NCI-H2227 treated with DMSO at 0.1 percent for 48 hours (cell line): Measurements from ENCODE around the gene OSMR.
A peak's percentile ranks its signal among the peaks of the same experiment; 100 is the strongest.

Experiments
- DNase-seq: peaks from one replicate; lab custom pipeline; 2025; lab: John Stamatoyannopoulos, UW

OSMR gene

DNA sequence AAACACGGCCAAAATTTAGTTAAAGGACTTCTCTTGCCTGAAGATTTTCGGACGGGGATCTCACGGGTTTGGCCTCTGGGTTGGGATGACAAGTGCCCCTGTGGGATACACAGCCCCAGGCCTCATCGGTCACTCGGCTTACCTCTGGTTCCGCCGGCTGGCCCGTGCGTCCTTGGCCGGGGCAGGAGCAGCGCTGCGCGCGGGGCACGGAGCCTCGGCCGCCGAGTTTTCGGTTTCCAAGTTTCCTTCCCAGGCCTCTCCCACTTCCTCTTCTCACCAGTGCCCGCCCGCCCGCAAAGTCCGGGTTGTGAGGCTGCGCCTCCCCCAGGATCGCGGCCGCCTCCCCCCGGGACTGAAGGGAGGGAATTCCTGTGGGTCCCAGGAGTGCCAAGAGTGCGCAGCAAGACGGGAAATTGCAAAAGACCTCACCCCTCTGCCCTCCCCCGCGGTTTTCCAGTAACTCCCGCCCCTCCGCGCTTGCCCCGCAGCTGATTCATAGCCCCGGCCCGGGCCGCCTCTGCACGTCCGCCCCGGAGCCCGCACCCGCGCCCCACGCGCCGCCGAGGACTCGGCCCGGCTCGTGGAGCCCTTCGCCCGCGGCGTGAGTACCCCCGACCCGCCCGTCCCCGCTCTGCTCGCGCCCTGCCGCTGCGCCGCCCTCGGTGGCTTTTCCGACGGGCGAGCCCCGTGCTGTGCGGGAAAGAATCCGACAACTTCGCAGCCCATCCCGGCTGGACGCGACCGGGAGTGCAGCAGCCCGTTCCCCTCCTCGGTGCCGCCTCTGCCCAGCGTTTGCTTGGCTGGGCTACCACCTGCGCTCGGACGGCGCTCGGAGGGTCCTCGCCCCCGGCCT is at the start of gene OSMR:
Gene OSMR (plus strand): TSS at position 487 of the 853 bp plus-strand sequence. CDS start 23,033 bp downstream, outside the sequence.
- no peak for DNase-seq

DNA sequence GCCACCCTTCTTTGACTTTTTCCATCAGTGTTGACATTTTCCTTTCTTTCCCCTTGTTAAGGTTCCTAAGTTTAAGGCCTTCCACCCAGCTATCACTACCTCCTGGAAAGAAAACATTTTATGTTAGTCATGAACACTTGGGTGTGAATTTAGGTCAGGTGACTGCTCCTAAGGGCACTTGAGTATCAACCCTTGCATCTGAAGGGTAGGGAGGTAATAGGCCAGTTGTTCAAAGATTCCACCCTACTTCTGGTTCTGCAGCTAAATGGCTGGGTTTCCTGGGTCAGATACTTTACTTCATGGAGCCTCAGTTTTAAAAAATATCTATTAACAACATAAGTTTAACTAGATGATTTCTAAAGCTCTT is 49.1 kb upstream of the OSMR start:
- no peak for DNase-seq

DNA sequence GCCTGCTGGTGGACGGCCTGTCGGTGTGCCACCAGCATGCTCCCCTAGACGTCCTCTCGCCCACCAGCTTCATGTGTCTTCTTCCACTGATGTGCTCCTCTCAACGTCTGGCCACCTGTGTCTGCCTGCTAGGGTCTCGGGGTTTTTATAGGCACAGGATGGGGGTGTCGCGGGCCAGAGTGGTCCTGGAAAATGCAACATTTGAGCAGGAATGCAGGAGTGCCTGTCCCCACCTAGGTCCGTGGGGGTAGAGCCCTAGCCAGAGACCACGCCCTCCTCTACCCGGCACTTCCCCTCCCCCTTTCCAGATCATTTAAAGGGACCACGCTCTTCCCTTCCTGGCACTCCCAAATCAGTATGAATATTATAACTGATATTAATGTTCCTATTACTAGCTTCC is 48.0 kb upstream of the OSMR start:
- DNase-seq, result no peak

DNA sequence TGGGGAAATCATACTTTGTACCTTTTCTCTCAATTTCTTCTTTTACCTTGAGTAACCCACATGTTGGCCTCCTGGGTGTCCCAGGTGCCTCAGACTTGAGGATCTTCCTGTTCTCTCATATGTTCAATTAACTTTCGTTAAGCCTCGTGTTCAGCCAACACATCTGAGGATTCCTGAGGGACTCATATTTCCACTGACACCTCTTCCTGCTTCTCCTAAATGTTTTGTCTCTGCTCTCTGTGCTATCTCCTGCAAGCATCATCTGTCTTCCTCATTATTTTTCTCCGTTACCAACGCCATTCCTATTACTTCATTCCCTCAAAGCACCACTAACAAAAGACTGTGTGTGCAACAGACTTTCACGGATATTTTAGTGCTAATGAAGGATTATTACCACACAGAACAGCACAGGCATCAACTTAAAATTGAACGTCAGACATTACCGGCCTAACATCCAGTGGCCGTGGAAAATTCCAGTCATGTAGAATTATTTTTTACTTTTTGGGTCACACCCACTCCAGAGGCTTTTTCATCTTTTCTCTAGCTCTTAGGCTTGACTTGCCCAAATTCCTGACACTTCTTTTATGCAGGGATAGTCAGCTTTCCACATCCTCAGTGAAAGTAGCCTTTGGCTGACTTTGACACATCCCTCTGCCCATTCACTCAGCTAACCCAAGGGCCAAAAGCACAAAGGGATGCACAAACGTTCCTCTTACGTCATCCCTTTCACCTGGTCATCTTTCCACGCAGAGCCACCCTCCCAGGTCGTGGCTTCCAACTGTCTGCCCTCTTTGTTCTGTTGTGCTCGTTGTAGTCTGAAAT is 46.0 kb upstream of the OSMR start:
- DNase-seq, result no peak

DNA sequence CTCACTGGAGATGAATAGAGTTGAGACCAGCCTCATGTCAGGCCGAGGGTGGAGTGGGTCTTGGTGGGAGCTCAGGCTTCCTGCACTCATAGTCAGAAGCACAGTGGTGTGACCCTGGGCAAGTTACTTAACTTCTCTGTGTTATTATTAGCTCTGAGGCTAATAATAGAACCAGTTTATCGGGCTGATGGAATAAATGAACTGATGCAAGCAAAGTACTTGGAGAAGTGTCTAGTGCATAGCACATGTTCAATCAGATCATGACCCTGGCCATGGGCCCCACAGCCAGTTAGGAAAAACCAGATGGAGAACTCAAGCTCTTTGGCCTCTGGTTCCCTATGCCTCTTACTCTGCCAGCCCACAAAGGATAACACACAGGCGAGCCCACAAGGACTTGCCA is 45.3 kb upstream of the OSMR start:
- no peak for DNase-seq

DNA sequence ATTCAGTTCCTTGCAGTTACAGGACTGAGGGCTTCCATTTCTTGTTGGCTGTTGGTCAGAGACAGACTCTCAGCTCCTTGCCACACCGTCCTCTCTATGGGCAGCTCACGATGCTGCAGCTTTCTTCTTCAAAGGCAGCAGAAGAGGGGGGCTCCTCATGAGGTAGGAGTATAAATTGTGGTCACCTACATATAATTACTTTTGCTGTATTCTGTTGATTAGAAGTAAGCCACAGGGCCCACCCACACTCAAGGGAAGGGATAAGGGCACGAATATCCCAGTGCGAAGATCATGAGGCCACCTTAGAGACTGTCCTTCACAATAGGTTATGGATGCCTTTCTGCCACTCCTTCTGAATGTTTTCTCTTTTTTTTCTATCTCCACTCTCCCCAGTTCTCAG is 43.7 kb upstream of the OSMR start:
- DNase-seq, result no peak

DNA sequence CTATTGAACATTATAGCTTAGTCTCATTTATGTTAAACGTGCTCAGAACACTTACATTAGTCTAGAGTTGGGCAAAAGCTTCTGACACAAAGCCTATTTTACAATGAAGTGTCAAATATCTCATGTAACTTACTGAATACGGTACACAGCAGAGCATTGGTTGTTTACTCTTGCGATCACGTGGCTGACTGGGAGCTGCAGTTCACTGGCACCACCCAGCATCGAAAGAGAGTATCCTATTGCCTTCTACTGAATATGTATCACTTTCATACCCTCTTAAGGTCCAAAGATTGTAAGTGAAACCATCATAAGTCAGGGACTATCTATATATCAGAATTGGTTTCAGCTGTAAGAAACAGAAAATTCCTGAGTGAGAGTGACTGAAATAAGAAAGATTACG is 42.6 kb upstream of the OSMR start:
- no peak for DNase-seq

DNA sequence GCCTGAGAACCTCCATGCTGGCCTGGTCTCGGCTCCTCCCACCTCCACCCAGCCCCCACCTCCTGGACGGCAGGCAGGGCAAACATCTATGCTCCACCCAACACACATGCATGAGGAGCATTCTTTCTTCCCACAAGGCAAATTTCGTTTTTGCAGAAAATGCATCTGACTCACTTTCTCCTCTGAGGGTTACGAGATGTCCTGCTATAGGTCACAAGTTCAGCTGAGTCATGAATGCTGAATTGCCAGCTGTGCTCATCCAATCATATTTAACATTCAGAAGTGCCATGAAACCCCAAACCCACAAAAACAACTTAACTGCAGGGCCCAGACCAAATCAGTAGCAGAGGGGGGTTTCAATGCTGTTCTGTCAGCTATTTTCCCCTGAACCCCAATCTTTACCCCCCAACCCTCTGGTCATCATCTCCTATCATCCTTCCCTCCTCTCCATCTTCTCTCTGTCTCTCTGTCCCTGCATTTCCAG is 39.0 kb upstream of the OSMR start:
- no peak for DNase-seq

DNA sequence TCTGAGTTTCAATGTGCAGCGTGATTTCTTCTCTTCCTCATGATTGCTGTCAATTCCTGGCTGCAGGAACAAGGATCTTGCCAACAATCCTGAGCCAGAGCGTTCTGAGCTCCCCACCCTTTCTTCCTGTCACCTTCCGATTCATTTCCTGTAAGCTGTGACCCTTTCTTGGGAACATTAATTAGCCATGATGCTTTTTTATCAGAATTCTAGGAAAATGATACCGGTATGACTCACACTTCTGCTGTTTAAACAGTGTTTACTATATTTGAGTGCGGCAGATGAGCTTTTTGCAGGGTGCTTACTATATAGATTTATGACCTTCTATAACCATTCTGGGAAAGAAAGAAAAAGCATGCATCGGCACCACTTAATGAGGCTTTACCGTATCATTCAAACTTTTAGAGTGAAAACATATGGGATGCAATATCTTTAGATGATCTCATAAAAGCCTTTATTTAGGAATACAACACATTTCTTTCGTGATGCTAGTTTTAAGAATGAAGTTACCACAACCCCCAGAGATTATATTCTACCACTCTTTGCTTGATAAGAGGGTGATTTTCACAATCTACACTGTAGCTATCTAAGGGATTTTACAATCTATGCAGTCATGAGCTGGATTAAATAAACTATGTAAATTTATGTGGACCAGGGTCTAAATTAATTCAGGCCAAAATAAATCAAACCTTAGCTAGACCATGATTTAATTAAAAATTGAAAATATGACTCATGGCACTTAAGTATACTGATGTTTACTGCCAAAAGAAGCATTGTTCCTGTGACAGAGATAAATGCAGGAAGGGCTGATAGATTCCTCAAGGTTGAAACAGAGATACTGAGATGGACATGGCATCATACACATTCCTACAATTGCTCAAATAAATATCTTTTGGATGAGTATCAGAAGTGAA is 38.0 kb upstream of the OSMR start:
- DNase-seq, result no peak

DNA sequence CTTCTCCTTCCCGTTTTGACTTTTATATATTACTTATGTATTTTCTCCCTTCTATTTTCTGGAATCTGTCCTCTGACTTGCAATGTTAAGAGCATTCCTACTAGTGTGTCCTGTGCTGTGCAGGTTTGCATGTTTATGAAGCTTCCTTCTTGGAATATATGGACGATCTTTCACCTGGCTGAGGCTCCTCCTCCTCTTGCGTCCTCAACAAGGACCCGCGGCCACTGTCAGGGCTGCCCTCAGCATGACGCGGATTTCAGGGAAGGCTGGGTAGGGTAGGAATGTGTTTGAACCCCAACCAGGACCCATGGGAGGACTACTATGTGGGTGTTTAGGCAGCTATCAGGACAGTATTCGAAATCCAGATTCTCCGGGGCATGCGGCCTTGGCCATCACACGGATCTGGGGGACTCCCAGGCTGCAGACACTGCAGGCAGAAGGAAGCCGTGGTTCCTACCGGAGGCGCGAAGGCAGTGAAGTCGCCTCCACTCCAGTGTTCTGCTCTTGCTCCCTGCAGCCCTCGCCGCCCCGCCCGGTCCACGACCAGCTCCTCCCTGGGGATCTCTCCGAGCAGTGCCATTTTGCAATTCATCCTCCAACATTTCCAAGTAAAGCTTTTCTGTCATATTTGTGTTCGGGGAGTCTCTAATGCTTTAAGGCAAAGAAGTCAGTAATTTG is 37.0 kb upstream of the OSMR start:
- no peak for DNase-seq

DNA sequence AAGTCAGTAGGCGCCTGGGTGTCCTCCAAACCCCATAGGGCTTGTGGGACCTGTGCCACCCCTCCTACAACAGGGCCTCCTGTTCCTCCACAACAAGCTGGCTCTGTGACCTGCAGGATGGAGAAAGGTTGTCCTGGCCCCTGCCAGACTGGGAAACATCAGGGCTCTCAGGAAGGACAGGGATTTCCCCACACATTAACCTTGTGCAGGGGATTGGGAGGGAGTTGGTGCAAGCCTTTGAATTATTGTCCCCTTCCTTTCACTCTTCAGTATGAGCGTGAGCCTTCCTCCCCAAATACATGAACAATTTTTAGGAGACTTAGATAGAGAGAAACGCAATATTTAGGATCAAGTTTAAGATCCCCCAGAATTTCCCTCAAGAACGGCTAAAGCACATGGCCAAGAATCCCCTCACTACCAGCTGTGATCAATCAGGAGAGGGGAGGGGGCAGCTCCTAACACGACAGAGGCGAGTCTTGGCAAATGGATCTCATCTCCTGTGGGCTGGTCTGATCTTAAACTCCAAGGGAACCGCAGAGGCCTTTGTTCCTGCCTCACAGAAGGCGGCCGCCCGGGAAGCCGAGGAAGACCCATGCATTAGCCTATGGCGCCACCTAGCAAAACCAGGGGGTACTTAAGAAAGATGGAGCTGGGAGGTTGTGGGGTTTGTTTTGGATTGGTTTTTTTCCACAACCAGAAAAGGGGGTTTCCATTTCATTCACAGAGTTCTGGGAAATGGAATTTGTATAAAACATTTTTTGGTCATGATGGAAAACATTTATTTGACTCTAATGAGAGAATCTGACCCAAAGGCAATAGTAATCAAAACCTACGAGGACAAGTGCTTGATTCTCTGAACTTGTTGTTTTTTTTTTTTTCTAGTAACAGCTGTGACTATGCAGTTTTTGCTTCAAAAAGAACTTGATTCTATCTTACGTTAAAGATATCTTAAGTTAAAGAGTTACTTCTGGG is 36.1 kb upstream of the OSMR start:
- DNase-seq, result peak; percentile 93

DNA sequence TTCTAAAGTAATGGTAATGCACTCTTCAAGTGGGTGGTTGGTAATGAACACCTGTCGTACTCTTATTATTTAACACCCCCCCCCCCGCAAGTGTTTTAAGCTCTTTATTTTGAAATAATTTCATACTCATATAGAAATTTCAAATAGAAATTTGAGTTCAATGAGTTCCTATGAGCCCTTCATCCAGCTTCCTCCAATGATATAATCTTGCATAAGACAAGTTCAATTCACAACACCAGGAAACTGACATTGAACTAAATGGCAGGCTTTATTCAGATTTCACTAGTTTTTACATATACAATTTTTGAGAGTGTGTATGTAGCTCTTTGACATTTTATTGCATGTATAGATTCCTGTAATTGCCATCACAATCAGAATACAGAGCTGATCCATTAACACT is 30.9 kb upstream of the OSMR start:
- no peak for DNase-seq

DNA sequence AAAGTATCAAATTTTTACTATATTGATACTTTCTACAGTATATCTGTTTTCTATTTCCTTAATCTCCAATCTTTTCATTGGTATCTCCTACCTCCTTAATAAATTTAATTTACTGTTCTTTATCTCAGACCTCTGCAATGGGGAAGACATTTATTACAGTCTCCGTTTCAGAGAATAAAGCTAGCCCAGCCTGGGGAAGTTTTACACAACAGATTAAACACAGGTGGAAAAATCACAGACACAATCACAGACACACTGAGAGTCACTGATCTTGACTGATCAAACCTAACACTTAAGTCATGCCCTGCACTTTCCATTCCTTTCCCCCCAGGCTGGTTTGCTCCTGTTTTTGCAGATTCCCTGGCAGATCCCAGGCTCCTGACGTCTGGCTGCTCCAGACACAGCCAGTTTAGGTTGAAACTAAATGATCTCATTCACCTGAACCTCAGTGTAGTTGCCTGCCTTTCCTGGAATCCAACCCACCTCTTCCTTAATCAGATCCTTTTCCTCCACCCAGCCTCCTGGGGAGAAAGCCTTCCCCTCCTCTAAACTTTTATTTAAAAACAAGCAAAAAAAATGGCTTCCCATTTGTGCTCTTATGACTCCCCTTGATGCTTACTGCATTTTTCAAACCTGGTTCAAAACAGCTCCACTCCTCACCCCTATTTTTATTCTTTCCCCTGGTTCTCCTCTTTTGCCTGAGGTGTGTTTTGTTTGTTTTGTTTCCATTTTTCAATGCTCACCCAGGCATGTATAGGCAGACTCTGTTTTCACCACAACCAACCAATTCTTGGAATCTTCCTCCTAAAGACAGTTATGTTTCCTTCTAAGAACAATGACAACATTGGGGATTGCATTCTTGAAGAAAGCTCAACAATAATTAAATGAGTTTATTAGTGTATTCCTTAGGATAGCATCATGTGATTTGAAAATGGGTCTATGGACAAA is 29.5 kb upstream of the OSMR start:
- no peak for DNase-seq

DNA sequence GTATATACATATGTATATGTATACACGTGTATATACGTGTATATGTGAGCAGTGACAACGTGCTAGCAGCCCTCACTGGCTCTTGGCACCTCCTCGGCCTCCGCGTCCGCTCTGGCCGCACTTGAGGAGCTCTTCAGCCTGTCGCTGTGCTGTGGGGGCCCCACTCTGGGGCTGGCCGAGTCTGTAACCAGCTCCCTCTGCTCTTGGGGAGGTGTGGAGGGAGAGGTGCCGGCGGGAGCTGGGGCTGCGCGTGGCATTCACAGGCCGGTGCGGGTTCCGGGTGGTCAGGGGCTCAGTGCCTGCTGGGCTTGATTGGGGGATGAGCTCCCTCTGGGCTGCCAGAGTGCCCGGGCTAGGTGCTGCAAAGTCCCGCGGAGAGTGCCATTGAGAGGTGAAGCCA is 24.1 kb upstream of the OSMR start:
- no peak for DNase-seq

DNA sequence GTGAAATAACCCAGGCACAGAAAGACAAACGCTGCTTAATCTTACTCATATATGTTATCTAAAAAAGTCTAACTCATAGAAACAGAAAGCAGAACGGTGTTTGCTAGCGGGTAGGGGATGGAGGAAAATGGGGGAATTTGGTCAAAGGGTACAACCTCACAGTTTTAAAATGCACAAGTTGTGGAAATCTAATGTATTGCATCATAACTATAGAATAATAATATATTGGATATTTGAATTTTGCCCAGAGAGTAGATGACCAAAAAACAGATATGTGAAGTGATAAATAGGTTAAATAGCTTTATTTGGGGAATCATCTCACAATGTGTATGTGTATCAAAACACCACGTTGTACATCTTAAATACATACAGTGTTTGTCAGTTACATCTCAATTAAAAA is 22.3 kb upstream of the OSMR start:
- no peak for DNase-seq

DNA sequence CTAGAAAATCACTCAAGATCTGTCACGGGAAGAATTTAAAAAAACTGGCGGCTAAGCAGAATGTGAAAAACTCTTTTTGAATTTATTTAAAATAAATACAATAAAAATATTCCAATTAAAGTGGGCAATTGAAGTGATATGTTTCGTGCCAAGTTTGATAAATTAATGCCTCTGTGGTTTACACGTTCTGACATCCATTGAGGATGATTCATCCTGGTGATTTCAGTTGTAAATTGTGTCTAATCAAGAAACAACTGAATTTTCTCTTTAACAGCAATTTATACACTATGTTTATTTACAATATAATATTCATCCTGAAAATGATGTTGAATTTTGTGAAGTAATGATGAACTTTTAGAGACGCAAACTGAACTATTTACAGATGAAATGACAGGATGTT is 21.0 kb upstream of the OSMR start:
- DNase-seq, result no peak

DNA sequence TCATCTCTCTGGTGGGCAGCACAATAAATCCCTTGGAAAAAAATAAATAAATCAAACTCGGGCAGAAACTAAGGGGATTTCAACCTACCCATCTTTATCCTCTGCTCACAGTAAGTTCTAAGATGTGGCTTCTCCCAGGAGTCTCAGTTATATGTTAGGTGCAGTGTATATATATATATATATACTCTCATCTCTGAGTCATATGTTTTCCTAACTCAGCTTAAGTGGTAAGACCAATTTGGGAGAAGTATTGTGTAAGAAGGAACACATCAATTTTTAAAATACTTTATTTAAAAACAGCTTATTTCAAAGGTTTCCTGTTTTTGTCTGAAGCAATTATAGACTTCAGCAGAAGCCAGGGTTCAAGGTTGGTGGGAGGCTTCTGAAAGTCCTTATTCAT is 20.3 kb upstream of the OSMR start:
- no peak for DNase-seq

DNA sequence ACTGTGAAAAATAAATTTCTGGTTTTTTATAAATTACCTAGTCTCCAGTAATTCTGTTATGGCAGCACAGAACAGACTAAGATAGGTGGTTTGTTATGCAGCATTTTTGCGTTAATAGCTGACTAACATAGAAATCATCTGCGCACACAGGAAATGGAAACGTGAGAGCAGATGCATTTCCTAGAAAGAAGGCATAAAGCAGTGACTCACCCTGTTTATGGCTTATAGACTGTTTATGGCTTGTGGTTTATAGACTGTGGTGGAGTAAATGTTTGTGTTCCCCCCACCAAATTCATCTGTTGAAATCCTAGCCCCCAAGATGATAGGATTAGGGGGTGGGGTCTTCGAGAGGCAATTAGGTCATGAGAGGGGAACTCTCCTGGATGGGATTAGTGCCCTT is 18.3 kb upstream of the OSMR start:
- DNase-seq, result no peak

DNA sequence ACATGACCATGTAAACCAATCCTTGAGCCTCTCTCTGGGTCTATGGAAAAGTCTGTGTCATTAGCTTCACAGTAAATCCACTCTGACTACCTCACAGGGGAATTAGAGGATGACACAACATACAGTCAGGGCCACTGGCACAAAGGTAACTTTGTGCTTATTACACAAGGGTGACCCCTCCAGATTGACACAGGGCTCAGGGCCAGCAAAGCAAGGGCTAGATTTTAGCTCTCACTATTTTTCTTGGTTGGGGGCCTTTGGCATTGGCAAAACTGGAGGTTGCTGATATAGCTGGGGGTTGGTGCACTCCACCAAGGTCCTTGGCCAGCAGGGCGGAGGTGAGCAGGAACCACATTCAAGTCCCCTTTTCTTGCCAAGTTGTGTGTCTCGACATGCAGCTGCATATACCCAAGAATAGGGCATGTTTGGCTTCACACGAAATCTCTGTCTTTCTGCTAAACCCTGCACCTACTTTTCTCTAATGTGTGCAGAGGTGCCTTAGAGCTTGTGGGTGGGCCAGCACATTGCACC is 15.2 kb upstream of the OSMR start:
- no peak for DNase-seq
